Sigmoid colon (tissue), 7 donors: ENCODE results near the gene NFIA. TPM values are rescaled to one million over a fixed set of nuclear protein-coding genes. Genes with fewer than 3 reads are reported as not detected.
A peak's percentile ranks its signal among the peaks of the same experiment; 100 is the strongest.

Experiments used
- DNase-seq: peaks from one replicate; pipeline ENCODE4 v3.0.0-alpha.2; 2019
- H3K27ac ChIP-seq, 4 donors: fragments of 200-600 bp; sonication (generic); one replicate each; pipeline ENCODE4 v1.5.1; 2016 to 2019; ENCODE audit warnings: mild to moderate bottlenecking in 1 of 4
- H3K27me3 ChIP-seq, 3 donors: fragments of 200-600 bp; sonication (generic); one replicate each; pipeline ENCODE4 v1.5.1; 2019; ENCODE audit warnings: mild to moderate bottlenecking in 1 of 3
- H3K36me3 ChIP-seq, 4 donors: fragments of 200-600 bp; sonication (generic); one replicate each; pipeline ENCODE4 v1.5.1; 2016 to 2019
- H3K4me1 ChIP-seq, 4 donors: fragments of 200-600 bp; sonication (generic); one replicate each; pipeline ENCODE4 v1.5.1; 2017 to 2019
- H3K4me3 ChIP-seq, 4 donors: fragments of 200-600 bp; sonication (generic); one replicate each; pipeline ENCODE4 v1.5.1; 2017 to 2019; ENCODE audit warnings: mild to moderate bottlenecking in 2 of 4, moderate library complexity in 1 of 4
- H3K9me3 ChIP-seq, 4 donors: fragments of 200-600 bp in 3 of 4; sonication (generic) in 3 of 4; one replicate each; pipeline versions ENCODE4 v1.5.1 to v1.6.1; 2013 to 2019
- EP300 ChIP-seq, 4 donors: sonication (generic); formaldehyde crosslinking; IDR thresholded peaks; one replicate each; pipeline ENCODE4 v1.6.1; 2017; ENCODE audit warnings: antibody characterized with exemption in 4 of 4
- POLR2A ChIP-seq, 2 donors: fragments of 450-650 bp; IDR thresholded peaks; one replicate each; pipeline ENCODE4 v1.6.1; 2016; ENCODE audit warnings: antibody characterized with exemption in 2 of 2, mild to moderate bottlenecking in 2 of 2, moderate library complexity in 2 of 2
- POLR2AphosphoS5 ChIP-seq, 4 donors: sonication (generic); formaldehyde crosslinking; IDR thresholded peaks; one replicate each; pipeline ENCODE4 v1.6.1; 2017; ENCODE audit warnings: antibody characterized with exemption in 4 of 4
- WGBS, 2 donors: extraction: QIAGEN DNeasy Blood & Tissue Kit; methylation state at CpG; one replicate each; pipeline ENCODE4 v1.1.7; 2013; 5-methylcytosine and 5-hydroxymethylcytosine counted together
- intact Hi-C: fragments of 100-400 bp; cut with DNase I; formaldehyde crosslinking; loops from one replicate; pipeline ENCODE4 v1.15.1; 2023
- polyA plus RNA-seq, 3 donors: library from polyadenylated mRNA; stranded (reverse); fragments of 200-250 nt; gene quantifications; one replicate each; pipeline ENCODE4 v1.2.3, GENCODE V29; 2013
- total RNA-seq, 4 donors: library from RNA; depleted of rRNA; stranded (reverse); fragments of >200 nt; gene quantifications; one replicate each; pipeline ENCODE4 v1.1.0, GENCODE V29; 2016
- TF ChIP-seq, protein P1 (sequence below), 4 experiments: fragments of 450-650 bp in 3 of 4; fragments of 200-600 bp in 1 of 4; IDR thresholded peaks; one replicate each; pipeline ENCODE4 v1.5.1; 2016 to 2019; ENCODE audit warnings: antibody characterized with exemption in 4 of 4, mild to moderate bottlenecking in 3 of 4, moderate library complexity in 2 of 4
- donor health status: healthy with polysubstance abuse.
- donor health status: Bipolar disorder and iron deficiency.
- donor health status: healthy.

Gene NFIA
- total and polyA plus RNA-seq, 7 donors = 2.3 to 154 (median 79.7) TPM

GRCh38 chr1:61332796-61333195 is 250.4 kb downstream of the NFIA start:
- Histone ChIP-seq H3K36me3 (peaks cover 0 to 4% (median 0%) of the 10 kb centered on the region in 4 donors), H3K9me3 (no peaks in the 10 kb centered on the region), H3K4me3 (no peak overlapping the region), H3K27ac (no peak overlapping the region), H3K27me3 (no peaks in the 10 kb centered on the region), H3K4me1 (peaks cover 0 to 25% (median 23%) of the 10 kb centered on the region in 4 donors)
- TF ChIP-seq POLR2A (IDR thresholded peaks at IDR 0.05) (no peak), EP300 (IDR thresholded peaks at IDR 0.05) (no peak), POLR2AphosphoS5 (IDR thresholded peaks at IDR 0.05) (no peak)
- TF ChIP-seq, protein P1, sequence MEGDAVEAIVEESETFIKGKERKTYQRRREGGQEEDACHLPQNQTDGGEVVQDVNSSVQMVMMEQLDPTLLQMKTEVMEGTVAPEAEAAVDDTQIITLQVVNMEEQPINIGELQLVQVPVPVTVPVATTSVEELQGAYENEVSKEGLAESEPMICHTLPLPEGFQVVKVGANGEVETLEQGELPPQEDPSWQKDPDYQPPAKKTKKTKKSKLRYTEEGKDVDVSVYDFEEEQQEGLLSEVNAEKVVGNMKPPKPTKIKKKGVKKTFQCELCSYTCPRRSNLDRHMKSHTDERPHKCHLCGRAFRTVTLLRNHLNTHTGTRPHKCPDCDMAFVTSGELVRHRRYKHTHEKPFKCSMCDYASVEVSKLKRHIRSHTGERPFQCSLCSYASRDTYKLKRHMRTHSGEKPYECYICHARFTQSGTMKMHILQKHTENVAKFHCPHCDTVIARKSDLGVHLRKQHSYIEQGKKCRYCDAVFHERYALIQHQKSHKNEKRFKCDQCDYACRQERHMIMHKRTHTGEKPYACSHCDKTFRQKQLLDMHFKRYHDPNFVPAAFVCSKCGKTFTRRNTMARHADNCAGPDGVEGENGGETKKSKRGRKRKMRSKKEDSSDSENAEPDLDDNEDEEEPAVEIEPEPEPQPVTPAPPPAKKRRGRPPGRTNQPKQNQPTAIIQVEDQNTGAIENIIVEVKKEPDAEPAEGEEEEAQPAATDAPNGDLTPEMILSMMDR (IDR thresholded peaks at IDR 0.05) = no peak
- intact Hi-C loops = loop anchor here (10.0 kb wide), 1 partner anchor 148 kb away; no protein-coding TSS in a partner anchor
- DNase-seq = no peak
- 63 to 95% methylated on average over 1 of the region's 1 CpG for whole genome bisulfite sequencing, 2 donors

GRCh38 chr1:61334718-61335589 is 252.6 kb downstream of the NFIA start:
- peak; percentile 85 for DNase-seq
- 84 to 91% methylated on average over 14 of the region's 14 CpGs for WGBS, 2 donors
- intact Hi-C loops = loop anchor here (5.0 to 10.0 kb wide), 3 partner anchors 150 to 363 kb away; partner anchors contain the start of gene NFIA
- TF ChIP-seq POLR2A (IDR thresholded peaks at IDR 0.05) (no peak), POLR2AphosphoS5 (IDR thresholded peaks at IDR 0.05) (peak; percentile 24 to 63 (median 56))
- Histone ChIP-seq H3K4me1 (peaks cover 0 to 37% (median 33%) of the 10 kb centered on the region in 4 donors), H3K9me3 (no peaks in the 10 kb centered on the region), H3K4me3 (no peak overlapping the region), H3K27me3 (no peaks in the 10 kb centered on the region), H3K27ac (peak overlapping the region; percentile 20 to 57 (median 46)), H3K36me3 (peaks cover 0 to 4% (median 0%) of the 10 kb centered on the region in 4 donors)

GRCh38 chr1:61337037-61337436 is 254.7 kb downstream of the NFIA start:
- H3K4me1 ChIP-seq = peaks cover 0 to 39% (median 33%) of the 10 kb centered on the region in 4 donors

GRCh38 chr1:61337441-61337951 is 255.1 kb downstream of the NFIA start:
- DNase-seq = no peak
- 82 to 90% methylated on average over 1 of the region's 1 CpG for WGBS, 2 donors
- H3K4me3 ChIP-seq = peak overlapping the region in 1 of 4 donors; percentile 5
- intact Hi-C loops = loop anchor here (5.0 to 10.0 kb wide), 3 partner anchors 153 to 365 kb away; partner anchors contain the start of gene NFIA
- no peaks in the 10 kb centered on the region for H3K27me3 ChIP-seq
- H3K36me3 ChIP-seq = peaks cover 0 to 4% (median 0%) of the 10 kb centered on the region in 4 donors
- peak overlapping the region; percentile 64 to 80 (median 78) for H3K27ac ChIP-seq
- peaks cover 0 to 42% (median 33%) of the 10 kb centered on the region in 4 donors for H3K4me1 ChIP-seq
- TF ChIP-seq EP300 (IDR thresholded peaks at IDR 0.05) (no peak), POLR2A (IDR thresholded peaks at IDR 0.05) (no peak), POLR2AphosphoS5 (IDR thresholded peaks at IDR 0.05) (no peak)
- TF ChIP-seq, protein P1 (IDR thresholded peaks at IDR 0.05) = no peak
- no peaks in the 10 kb centered on the region for H3K9me3 ChIP-seq

More at GRCh38 chr1:61337037-61337436, 254.7 kb downstream of the NFIA start:
- Histone ChIP-seq H3K9me3 (no peaks in the 10 kb centered on the region), H3K4me3 (no peak overlapping the region), H3K27me3 (no peaks in the 10 kb centered on the region), H3K36me3 (peaks cover 0 to 4% (median 0%) of the 10 kb centered on the region in 4 donors), H3K27ac (peak overlapping the region; percentile 64 to 80 (median 78))
- no peak for DNase-seq
- TF ChIP-seq POLR2A (IDR thresholded peaks at IDR 0.05) (no peak), POLR2AphosphoS5 (IDR thresholded peaks at IDR 0.05) (no peak), EP300 (IDR thresholded peaks at IDR 0.05) (no peak)
- WGBS, 2 donors = 55 to 74% methylated on average over 3 of the region's 3 CpGs
- intact Hi-C loops = loop anchor here (5.0 to 10.0 kb wide), 3 partner anchors 152 to 365 kb away; partner anchors contain the start of gene NFIA

- WGBS, 2 donors = 31 to 47% methylated on average over 13 of the region's 13 CpGs
- H3K9me3 ChIP-seq = no peaks in the 10 kb centered on the region
- H3K27ac ChIP-seq = peak overlapping the region; percentile 64 to 80 (median 78)
- intact Hi-C loops = loop anchor here (1.0 to 10.0 kb wide), 5 partner anchors 115 to 366 kb away; partner anchors contain the start of gene NFIA
- TF ChIP-seq EP300 (IDR thresholded peaks at IDR 0.05) = peak in 1 of 4 donors; percentile 2
- TF ChIP-seq, protein P1 (IDR thresholded peaks at IDR 0.05) = peak; percentile 55 to 77 (median 68)
- TF ChIP-seq POLR2A (IDR thresholded peaks at IDR 0.05) = no peak
- TF ChIP-seq POLR2AphosphoS5 (IDR thresholded peaks at IDR 0.05) = peak in 2 of 4 donors; percentile 40 to 41
- peak overlapping the region in 2 of 4 donors; percentile 5 for H3K4me3 ChIP-seq
- H3K27me3 ChIP-seq = no peaks in the 10 kb centered on the region
- DNase-seq = peak; percentile 84
- H3K36me3 ChIP-seq = peaks cover 0 to 2% (median 0%) of the 10 kb centered on the region in 4 donors
- H3K4me1 ChIP-seq = peaks cover 0 to 43% (median 38%) of the 10 kb centered on the region in 4 donors
Observed at GRCh38 chr1:61337981-61338848, 255.9 kb downstream of the NFIA start.
